ENCODE results near the gene NCDN.

Gene NCDN

DNA sequence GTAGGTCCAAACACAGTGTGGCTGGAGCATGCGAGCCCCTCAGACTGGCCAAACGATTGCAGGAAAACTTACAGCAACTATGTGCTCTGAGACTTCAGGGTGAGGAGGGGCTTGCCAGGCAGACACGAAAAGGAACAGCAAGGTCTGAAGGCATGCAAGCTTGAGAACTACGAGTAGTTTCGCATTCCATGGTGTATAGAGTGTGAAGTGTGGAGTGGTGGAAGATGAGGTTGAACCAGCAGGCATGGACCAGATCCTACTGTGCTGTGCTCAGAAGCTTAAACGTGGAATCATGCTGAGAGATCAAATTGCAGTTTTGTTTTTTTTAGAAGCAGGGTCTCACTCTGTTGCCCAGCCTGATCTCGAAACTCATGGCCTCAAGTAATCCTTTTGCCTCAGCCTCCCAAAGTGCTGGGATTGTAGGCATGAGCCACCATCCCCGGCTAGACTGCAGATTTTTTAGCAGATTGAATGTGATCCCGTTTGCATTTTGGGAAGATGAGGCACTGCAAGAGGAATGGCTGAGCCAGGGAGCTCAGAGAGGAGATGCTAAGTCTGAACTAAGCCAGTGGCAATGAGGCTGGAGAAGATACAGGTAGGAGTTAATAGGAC is 10.5 kb downstream of the NCDN start:
- H4K20me1 ChIP-seq (ENCODE audit: insufficient read depth, low read length), result peaks cover 7% of the 10 kb centered on the region
- H3K36me3 ChIP-seq (ENCODE audit: insufficient read depth, low read length), result peaks cover 31% of the 10 kb centered on the region
- no peak overlapping the region for H3K27ac ChIP-seq (ENCODE audit: low read length)
- no peak overlapping the region for H3K9ac ChIP-seq (ENCODE audit: low read depth, low read length)
- no peaks in the 10 kb centered on the region for H3K4me1 ChIP-seq (ENCODE audit: insufficient read depth, low read length)
- ATAC-seq (ENCODE audit: insufficient read depth, low read depth) (no peak), DNase-seq (no peak)
- no peaks in the 10 kb centered on the region for H3K9me3 ChIP-seq (ENCODE audit: insufficient read depth, low read length, severe bottlenecking)
- TF ChIP-seq, protein P1, sequence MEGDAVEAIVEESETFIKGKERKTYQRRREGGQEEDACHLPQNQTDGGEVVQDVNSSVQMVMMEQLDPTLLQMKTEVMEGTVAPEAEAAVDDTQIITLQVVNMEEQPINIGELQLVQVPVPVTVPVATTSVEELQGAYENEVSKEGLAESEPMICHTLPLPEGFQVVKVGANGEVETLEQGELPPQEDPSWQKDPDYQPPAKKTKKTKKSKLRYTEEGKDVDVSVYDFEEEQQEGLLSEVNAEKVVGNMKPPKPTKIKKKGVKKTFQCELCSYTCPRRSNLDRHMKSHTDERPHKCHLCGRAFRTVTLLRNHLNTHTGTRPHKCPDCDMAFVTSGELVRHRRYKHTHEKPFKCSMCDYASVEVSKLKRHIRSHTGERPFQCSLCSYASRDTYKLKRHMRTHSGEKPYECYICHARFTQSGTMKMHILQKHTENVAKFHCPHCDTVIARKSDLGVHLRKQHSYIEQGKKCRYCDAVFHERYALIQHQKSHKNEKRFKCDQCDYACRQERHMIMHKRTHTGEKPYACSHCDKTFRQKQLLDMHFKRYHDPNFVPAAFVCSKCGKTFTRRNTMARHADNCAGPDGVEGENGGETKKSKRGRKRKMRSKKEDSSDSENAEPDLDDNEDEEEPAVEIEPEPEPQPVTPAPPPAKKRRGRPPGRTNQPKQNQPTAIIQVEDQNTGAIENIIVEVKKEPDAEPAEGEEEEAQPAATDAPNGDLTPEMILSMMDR (IDR thresholded peaks at IDR 0.05; ENCODE audit: borderline replicate concordance, extremely low read depth, low read length, poor library complexity, severe bottlenecking), result no peak
- TF ChIP-seq EZH2 (IDR thresholded peaks at IDR 0.05; ENCODE audit: borderline replicate concordance, low read depth, low read length, severe bottlenecking), result no peak
- H2AFZ ChIP-seq (ENCODE audit: low read depth, low read length), result no peak overlapping the region
- no peaks in the 10 kb centered on the region for H3K27me3 ChIP-seq (ENCODE audit: insufficient read depth, low read length, poor library complexity)
- H3K4me3 ChIP-seq (ENCODE audit: low read depth in 1 of 2, low read length in 2 of 2), result no peak overlapping the region
- H3K79me2 ChIP-seq (ENCODE audit: insufficient read depth, low read length), result no peaks in the 10 kb centered on the region
- no peak overlapping the region for H3K4me2 ChIP-seq (ENCODE audit: insufficient read depth, low read length)

DNA sequence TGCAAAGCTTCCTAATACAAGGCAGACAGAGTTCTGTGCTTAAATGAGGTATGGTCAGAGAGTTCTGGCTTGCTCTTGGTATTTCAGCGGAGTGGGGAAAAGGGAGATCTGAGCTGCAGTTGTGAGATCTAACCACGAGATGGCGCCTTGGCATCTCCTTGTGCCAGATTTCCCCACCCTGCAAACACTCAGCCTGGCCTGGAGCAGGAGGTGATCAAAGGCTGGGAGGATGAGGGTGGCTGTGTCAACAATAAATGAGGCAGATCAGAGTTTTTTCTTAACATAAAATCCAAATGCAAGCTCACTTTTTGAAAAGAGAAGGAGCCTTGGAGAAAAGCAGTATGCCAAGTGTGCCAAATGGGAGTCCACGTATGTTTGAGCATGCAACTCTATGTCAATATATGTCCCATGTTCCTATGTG is 11.4 kb downstream of the NCDN start:
- no peaks in the 10 kb centered on the region for H3K27me3 ChIP-seq (ENCODE audit: insufficient read depth, low read length, poor library complexity)
- H2AFZ ChIP-seq (ENCODE audit: low read depth, low read length), result no peak overlapping the region
- H3K4me3 ChIP-seq (ENCODE audit: low read depth in 1 of 2, low read length in 2 of 2), result no peak overlapping the region
- peaks cover 22% of the 10 kb centered on the region for H3K36me3 ChIP-seq (ENCODE audit: insufficient read depth, low read length)
- H3K4me1 ChIP-seq (ENCODE audit: insufficient read depth, low read length), result no peaks in the 10 kb centered on the region
- H3K27ac ChIP-seq (ENCODE audit: low read length), result no peak overlapping the region
- H4K20me1 ChIP-seq (ENCODE audit: insufficient read depth, low read length), result peaks cover 7% of the 10 kb centered on the region
- H3K9ac ChIP-seq (ENCODE audit: low read depth, low read length), result no peak overlapping the region
- TF ChIP-seq, protein P1 (IDR thresholded peaks at IDR 0.05; ENCODE audit: borderline replicate concordance, extremely low read depth, low read length, poor library complexity, severe bottlenecking), result peak; percentile 96
- no peak for TF ChIP-seq EZH2 (IDR thresholded peaks at IDR 0.05; ENCODE audit: borderline replicate concordance, low read depth, low read length, severe bottlenecking)
- ATAC-seq (ENCODE audit: insufficient read depth, low read depth) (peak; percentile 82), DNase-seq (peak; percentile 80)
- no peaks in the 10 kb centered on the region for H3K79me2 ChIP-seq (ENCODE audit: insufficient read depth, low read length)
- no peaks in the 10 kb centered on the region for H3K9me3 ChIP-seq (ENCODE audit: insufficient read depth, low read length, severe bottlenecking)
- H3K4me2 ChIP-seq (ENCODE audit: insufficient read depth, low read length), result no peak overlapping the region

GRCh38 chr1:35569936-35570335 is 12.3 kb downstream of the NCDN start:
- ATAC-seq (ENCODE audit: insufficient read depth, low read depth) (no peak), DNase-seq (no peak)
- H3K9me3 ChIP-seq (ENCODE audit: insufficient read depth, low read length, severe bottlenecking), result no peaks in the 10 kb centered on the region
- peaks cover 15% of the 10 kb centered on the region for H3K36me3 ChIP-seq (ENCODE audit: insufficient read depth, low read length)
- H3K79me2 ChIP-seq (ENCODE audit: insufficient read depth, low read length), result no peaks in the 10 kb centered on the region
- H3K4me3 ChIP-seq (ENCODE audit: low read depth in 1 of 2, low read length in 2 of 2), result no peak overlapping the region
- no peak overlapping the region for H3K4me2 ChIP-seq (ENCODE audit: insufficient read depth, low read length)
- no peaks in the 10 kb centered on the region for H3K27me3 ChIP-seq (ENCODE audit: insufficient read depth, low read length, poor library complexity)
- H2AFZ ChIP-seq (ENCODE audit: low read depth, low read length), result no peak overlapping the region
- no peak overlapping the region for H3K27ac ChIP-seq (ENCODE audit: low read length)
- no peaks in the 10 kb centered on the region for H3K4me1 ChIP-seq (ENCODE audit: insufficient read depth, low read length)
- no peak overlapping the region for H3K9ac ChIP-seq (ENCODE audit: low read depth, low read length)
- TF ChIP-seq, protein P1 (IDR thresholded peaks at IDR 0.05; ENCODE audit: borderline replicate concordance, extremely low read depth, low read length, poor library complexity, severe bottlenecking), result no peak
- TF ChIP-seq EZH2 (IDR thresholded peaks at IDR 0.05; ENCODE audit: borderline replicate concordance, low read depth, low read length, severe bottlenecking), result no peak
- peaks cover 2% of the 10 kb centered on the region; the same call in 1 of the 2 replicates for H4K20me1 ChIP-seq (ENCODE audit: insufficient read depth, low read length)
